ENCODE measurements around the gene ETNPPL.

ETNPPL gene

GRCh38 chr4:108762559-108763225, at the start of gene ETNPPL:
Gene ETNPPL, minus strand, starts transcription at chr4:108763053. Its CDS starts 155 bp downstream, at chr4:108762898.
- in situ Hi-C loops (cut with HindIII; ENCODE audit: low sequenced_read_pairs) = no loop called here

DNA sequence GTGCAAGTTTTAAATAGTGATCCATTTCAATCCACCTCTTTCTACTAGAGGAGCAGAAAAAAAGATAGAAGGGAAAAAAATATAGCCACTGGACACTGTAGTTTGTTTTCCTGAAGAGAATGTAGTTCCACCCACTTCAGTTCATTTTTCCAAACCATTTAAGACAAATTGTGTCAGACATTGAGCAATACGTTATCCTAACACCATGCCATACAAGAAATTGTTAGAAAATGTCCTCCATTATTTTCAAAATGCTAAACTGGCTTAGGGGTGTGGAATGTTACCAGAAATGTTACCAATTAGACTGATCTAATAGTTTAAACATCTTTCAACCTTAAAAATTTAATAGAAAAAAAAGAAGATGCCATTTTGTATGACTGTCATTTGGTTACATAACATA, 48.6 kb upstream of the ETNPPL start:
- in situ Hi-C loops (cut with HindIII; ENCODE audit: low sequenced_read_pairs) = no loop called here

GRCh38 chr4:108810087-108810486, 47.2 kb upstream of the ETNPPL start:
- in situ Hi-C loops (cut with HindIII; ENCODE audit: low sequenced_read_pairs) = no loop called here

DNA sequence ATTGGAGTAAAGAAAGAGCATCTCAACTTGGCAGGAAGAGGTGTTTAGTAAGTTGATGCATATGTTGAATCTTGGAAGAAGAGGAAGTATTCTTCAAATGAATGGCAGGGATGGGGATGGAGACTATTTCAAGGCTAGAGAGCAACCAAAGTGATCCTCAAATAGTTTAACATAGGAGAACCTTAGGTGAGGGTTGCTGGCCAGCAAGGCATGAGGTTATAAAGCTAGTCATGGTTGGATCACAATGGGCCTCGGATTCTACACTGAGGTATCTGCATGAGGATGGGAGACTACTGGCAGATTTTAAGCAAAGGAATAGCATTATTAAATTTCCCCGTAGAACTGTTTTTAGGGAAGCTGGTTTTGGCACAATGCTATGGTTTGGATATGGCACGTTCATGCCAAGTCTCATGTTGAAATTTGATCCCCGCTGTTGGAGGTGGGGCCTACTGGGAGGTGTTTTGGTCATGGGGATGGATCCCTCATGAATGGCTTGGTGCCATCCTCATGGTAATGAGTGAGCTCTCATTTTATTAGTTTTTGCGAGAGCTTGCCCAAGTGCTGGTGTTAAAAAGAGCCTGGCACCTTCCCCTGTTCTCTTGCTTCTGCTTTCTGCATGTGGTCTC, 41.9 kb upstream of the ETNPPL start:
- in situ Hi-C loops (cut with HindIII; ENCODE audit: low sequenced_read_pairs) = no loop called here

DNA sequence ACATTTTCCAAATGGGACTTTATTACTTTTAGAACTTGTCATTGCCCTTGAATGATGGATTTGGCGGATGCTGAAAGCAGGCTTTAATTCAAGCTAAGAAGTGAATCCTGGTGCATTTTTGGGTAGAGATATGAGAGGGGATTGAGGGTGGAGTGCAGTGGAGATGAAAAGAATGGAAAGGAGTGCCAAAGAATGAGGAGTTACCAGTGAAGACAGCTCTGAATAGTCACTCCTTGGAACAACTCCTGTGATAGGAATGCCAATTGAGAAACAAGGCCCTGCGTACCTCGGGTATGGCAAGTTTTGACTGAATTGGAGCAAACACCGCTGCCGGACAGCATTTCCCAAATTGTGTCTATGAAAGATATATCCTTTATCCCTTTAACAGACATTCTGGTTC, 36.5 kb upstream of the ETNPPL start:
- in situ Hi-C loops (cut with HindIII; ENCODE audit: low sequenced_read_pairs) = no loop called here

- in situ Hi-C loops (cut with HindIII; ENCODE audit: low sequenced_read_pairs) = no loop called here
Measured at GRCh38 chr4:108796173-108796572, 33.3 kb upstream of the ETNPPL start.

DNA sequence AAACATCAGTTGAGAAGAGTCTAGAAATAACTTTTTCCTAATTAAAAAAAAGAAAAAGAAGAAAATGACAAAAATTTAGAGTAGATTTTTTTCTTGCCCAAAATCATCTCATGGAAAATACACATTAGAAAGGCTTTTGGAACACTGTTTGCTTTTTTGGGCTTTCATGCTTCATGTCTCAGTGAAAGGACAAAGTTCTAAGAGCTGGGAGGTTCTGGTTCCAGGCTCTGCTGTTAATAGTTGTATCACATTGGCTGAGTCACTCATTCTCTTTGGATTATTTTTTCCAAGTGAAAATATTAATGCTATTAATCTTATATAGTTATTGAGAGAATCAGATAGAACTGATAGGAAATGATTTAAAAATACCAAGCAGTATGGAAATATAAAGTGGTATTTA, 32.9 kb upstream of the ETNPPL start:
- in situ Hi-C loops (cut with HindIII; ENCODE audit: low sequenced_read_pairs) = no loop called here

DNA sequence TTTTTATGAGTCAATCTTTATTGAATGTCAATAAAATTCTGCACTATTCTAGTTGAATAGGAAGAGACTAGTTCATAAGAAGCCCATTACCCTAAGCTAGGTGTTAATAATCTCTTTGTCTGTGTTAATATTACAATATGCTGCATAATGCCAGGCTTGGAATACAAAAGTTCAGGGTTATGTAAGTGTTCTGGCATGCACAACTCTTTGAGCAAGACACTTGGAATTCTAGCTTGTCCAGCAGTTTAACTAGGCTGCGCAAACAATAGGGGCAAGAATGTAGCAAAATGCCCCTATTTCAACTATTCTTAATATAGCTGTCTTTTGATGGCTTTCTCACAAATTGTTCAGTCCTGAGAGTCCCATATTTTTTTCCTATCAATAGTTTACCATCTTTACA, 31.3 kb upstream of the ETNPPL start:
- in situ Hi-C loops (cut with HindIII; ENCODE audit: low sequenced_read_pairs) = no loop called here

DNA sequence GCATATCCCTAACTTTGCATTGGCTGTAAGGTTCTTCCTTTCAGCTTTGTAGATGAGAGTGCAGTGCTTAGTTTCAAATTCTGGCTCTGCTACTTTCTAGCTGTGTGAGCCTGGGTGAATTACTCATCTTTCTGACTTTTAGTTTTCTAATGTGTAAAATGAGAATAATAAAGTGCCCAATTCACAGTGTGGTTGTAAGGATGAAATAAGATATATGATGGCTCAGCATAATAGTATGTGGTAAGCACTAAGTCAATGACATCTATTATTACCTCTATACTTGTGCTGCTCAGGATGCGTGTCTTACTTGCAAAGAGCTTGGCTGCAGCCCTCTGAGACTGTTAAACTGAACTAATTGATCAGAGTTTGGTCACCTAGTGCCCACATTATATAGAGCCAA, 30.6 kb upstream of the ETNPPL start:
- in situ Hi-C loops (cut with HindIII; ENCODE audit: low sequenced_read_pairs) = no loop called here

DNA sequence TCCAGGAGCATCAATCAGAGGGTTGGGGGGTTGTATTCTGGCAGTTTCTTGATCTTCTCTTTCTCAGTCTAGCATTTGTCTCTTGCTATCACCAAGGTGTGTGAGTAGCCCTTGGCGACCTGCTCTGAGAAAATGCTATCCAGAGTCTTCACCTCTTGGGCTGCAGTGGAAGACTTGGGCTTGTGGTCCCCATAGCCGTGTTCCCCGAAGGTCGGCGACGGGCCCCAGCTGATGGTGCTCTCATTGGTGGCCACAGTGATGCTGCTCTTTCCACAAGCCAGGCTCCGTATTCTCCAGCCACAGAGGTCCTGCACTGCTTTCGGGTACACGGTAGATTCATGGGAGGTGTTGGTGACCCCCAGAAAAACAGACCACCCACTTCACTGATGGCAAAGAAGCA, 25.9 kb upstream of the ETNPPL start:
- in situ Hi-C loops (cut with HindIII; ENCODE audit: low sequenced_read_pairs) = no loop called here

DNA sequence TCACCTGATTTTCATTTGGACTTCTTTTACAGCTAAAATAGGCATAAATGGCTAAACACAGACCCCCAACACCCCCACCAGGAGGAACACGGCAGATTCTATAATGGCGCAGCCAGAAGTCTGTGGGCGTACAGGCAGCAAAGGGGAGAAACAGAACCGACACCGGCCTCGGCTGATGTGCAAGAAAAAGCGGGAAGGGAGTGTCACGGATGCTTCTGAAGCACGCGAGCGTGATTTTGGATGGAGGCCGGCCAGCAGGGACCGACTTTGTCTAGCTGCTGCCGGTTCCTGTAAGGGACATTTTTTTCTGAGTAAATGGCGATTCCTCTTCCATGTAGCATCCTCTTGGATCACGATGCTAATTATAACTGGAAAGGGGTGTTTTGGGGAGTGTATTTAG, 24.9 kb upstream of the ETNPPL start:
- in situ Hi-C loops (cut with HindIII; ENCODE audit: low sequenced_read_pairs) = no loop called here

DNA sequence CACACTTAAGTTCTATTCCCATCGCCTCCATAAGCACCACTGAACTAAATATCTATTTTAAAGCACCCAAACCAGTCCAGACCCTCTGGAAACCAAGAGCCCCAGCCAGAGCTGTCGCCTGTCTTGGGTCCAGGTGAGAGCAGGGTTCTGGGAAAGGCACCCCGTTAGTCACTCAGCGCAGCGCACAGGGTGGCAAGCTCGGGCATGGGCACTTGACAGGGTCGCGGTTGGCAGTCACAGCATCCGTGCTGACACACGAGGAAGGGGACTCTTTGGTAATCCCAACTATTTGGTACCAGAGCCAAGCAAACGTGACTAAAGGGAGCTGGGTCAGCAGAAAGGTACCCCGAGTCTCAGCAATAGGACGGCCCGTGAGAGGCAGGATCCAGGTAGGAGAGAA, 24.3 kb upstream of the ETNPPL start:
- in situ Hi-C loops (cut with HindIII; ENCODE audit: low sequenced_read_pairs) = no loop called here

GRCh38 chr4:108786351-108786750, 23.5 kb upstream of the ETNPPL start:
- in situ Hi-C loops (cut with HindIII; ENCODE audit: low sequenced_read_pairs) = no loop called here

DNA sequence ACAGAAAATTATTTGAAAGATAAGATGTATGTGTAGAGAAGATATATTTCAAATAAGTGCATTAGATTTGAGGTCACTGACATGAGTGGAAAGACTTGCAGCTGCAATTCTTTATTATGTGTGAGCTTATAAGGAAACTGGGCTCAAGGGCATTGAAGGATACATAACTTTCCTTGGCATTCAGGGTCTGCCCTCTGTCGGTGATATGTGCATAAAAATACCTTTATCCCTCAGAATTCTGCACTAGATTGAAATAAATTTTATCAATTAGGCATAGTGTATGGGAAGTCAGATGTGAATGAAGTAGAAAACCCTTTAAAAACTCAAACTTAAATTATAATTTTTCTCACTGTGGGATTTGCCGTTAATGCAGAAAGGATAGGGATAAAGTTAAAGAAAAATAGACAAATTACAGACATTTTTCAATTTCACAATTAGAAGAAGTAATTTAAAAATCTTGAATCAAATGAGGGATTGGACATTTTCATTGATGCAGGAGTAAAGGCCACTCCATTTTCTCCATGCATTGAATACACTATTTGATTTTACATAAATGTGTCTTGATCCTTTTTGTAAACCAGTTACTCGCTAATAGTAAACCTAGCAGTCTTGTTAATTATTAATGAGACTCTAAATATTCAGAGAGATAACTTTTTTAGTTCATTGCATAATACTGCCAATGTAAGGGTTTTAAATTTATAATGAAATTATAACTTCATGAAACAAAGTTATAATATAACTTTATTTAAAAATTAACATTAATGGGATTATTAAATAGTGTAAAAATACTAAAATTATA, 21.0 kb upstream of the ETNPPL start:
- in situ Hi-C loops (cut with HindIII; ENCODE audit: low sequenced_read_pairs) = no loop called here

DNA sequence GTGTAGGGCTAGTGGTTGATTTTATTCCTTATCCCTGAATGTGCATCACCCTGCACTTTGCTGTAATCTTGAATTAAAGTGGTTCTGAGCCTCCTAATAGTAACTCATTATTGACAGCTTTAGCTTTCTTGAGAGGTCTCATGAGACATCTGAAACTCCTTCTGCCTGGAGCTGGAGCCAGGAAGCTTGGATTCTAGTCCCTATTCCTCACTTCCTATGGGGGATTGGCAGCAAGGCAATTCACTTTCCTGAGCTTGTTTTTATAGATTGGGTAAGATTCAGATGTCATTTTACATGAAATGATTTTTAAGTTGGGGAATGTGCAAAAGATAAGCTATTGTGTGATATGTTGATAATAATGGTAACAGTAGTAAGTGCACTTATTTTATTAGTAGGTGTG, 17.1 kb upstream of the ETNPPL start:
- in situ Hi-C loops (cut with HindIII; ENCODE audit: low sequenced_read_pairs) = no loop called here

GRCh38 chr4:108777388-108777787, 14.5 kb upstream of the ETNPPL start:
- in situ Hi-C loops (cut with HindIII; ENCODE audit: low sequenced_read_pairs) = no loop called here

- in situ Hi-C loops (cut with HindIII; ENCODE audit: low sequenced_read_pairs) = no loop called here
Measured at GRCh38 chr4:108775921-108776320, 13.1 kb upstream of the ETNPPL start.

- in situ Hi-C loops (cut with HindIII; ENCODE audit: low sequenced_read_pairs) = no loop called here
Measured at GRCh38 chr4:108774809-108775530, 12.1 kb upstream of the ETNPPL start.

DNA sequence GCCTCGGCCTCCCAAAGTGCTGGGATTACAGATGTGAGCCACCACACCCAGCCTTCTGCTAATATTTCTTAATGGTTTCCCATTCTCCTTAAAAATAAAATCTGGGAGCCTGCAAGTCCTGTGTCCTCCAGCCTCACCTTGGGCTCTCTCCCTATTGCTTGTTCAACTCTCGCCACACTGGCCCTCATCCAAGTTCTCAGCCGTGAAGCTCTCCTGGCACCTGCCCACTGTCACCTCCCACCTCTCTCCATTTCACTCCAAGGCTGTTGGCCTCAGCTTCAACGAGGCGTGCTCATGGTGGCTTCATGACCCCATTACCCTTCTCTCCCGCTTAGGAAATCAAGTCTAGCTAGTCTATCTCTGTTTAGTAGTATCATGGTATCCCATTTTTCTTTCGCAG, 9.5 kb upstream of the ETNPPL start:
- in situ Hi-C loops (cut with HindIII; ENCODE audit: low sequenced_read_pairs) = no loop called here

DNA sequence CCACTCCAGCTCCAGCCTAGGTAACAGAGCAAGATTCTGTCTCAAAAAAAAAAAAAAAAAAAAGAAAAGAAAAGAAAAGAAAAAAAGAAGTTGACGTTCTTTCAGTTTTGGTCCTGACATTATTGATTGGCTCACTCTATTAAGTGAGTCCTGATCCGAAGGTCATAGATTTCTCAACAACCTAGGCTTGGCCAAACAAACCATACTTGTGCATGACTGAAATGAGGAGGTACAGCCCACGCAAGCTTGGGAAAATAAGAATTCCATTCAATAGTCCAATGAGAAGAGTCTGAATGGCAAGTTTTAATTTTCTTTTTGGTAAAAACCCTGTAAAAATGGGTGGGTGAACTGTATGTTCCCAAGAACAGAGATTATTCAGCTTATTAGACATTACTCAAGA, 3.2 kb upstream of the ETNPPL start:
- in situ Hi-C loops (cut with HindIII; ENCODE audit: low sequenced_read_pairs) = no loop called here

GRCh38 chr4:108763986-108764385, 1.1 kb upstream of the ETNPPL start:
- in situ Hi-C loops (cut with HindIII; ENCODE audit: low sequenced_read_pairs) = no loop called here

- in situ Hi-C loops (cut with HindIII; ENCODE audit: low sequenced_read_pairs) = no loop called here
Measured at GRCh38 chr4:108763226-108763593, 357 bp upstream of the ETNPPL start.
